ENCODE results near the gene COX4I2. TPM values are rescaled to one million over a fixed set of nuclear protein-coding genes. Genes with fewer than 3 reads are reported as not detected.
A peak's percentile ranks its signal among the peaks of the same experiment; 100 is the strongest.

Gene COX4I2
- total and polyA plus RNA-seq, 7 donors = 1.1 to 3.0 (median 1.4) TPM; not detected in 4

DNA sequence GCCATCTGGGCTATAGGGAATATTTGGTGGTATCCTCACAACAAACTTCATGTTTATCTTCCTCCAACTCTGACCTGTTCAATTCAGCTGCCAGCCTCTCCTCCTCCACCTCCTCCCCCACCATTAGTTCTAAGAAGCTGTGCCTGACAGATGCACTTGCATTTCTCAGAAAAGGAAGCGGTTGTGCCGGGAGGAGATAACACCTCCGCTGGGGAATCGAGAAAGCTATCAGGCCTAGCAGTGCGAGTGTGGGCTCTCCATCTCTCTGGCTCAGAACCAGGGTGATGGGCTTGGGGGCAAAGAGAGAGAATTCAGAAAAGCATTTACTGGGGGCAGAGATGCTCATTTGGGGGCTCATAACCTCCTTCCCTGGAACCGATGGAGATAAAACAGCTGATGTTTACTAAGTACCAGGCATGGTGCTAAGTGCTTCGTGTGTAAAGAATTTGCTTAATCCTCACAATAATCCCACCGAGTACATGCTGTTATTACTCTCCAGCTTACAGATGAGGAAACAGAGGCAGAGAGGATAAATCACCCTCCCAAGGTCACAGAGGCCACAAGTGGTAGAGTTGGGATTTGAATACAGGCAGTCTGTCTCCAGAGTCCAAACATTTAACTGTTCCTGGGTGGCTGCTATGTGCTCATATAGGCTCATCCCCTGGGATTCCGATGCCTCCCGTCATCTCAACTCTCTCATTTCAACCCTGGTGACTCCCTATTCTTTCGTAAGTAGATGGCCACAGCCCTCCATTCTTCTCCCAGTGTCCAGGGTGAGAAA lies 38.3 kb downstream of the COX4I2 start:
- H3K4me3 ChIP-seq = no peak overlapping the region
- H3K27ac ChIP-seq = peak overlapping the region; percentile 43 to 69 (median 54)
- 54 to 84% methylated on average over 11 of the region's 11 CpGs for WGBS, 2 donors
- DNase-seq = no peak
- H3K36me3 ChIP-seq = peaks cover 0 to 6% (median 0%) of the 10 kb centered on the region in 4 donors
- no peaks in the 10 kb centered on the region for H3K9me3 ChIP-seq
- TF ChIP-seq, protein P1, sequence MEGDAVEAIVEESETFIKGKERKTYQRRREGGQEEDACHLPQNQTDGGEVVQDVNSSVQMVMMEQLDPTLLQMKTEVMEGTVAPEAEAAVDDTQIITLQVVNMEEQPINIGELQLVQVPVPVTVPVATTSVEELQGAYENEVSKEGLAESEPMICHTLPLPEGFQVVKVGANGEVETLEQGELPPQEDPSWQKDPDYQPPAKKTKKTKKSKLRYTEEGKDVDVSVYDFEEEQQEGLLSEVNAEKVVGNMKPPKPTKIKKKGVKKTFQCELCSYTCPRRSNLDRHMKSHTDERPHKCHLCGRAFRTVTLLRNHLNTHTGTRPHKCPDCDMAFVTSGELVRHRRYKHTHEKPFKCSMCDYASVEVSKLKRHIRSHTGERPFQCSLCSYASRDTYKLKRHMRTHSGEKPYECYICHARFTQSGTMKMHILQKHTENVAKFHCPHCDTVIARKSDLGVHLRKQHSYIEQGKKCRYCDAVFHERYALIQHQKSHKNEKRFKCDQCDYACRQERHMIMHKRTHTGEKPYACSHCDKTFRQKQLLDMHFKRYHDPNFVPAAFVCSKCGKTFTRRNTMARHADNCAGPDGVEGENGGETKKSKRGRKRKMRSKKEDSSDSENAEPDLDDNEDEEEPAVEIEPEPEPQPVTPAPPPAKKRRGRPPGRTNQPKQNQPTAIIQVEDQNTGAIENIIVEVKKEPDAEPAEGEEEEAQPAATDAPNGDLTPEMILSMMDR (IDR thresholded peaks at IDR 0.05) = no peak
- TF ChIP-seq POLR2A (IDR thresholded peaks at IDR 0.05) (no peak), EP300 (IDR thresholded peaks at IDR 0.05) (no peak), POLR2AphosphoS5 (IDR thresholded peaks at IDR 0.05) (no peak)
- no peaks in the 10 kb centered on the region for H3K27me3 ChIP-seq
- intact Hi-C loops (cut with DNase I) = no loop called here
- peaks cover 0 to 27% (median 26%) of the 10 kb centered on the region in 4 donors for H3K4me1 ChIP-seq

DNA sequence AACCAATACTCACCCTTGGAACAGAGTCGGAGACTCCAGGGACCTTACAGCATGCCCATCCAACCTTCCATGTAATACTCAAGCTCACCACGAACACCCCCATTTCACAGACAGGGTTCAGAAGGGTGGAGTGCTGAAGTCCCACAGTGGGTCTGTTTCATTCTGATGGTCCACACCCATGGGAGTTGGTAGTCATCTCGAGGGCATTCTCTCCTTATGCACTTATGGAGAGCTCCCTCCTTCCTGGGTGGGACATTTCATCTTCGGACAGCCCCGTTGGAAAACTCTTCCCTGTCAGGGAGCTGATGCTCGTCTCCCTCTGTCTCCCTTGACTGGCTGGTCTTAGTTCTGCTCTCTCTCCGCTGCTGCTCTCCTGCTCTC lies 38.9 kb downstream of the COX4I2 start:
- DNase-seq = no peak
- WGBS, 2 donors = 88 to 92% methylated on average over 7 of the region's 7 CpGs
- Histone ChIP-seq H3K4me3 (no peak overlapping the region), H3K36me3 (peaks cover 0 to 6% (median 0%) of the 10 kb centered on the region in 4 donors), H3K4me1 (peaks cover 0 to 22% (median 20%) of the 10 kb centered on the region in 4 donors), H3K27ac (peak overlapping the region in 3 of 4 donors; percentile 43 to 56 (median 45)), H3K9me3 (no peaks in the 10 kb centered on the region), H3K27me3 (no peaks in the 10 kb centered on the region)
- intact Hi-C loops (cut with DNase I) = no loop called here
- TF ChIP-seq EP300 (IDR thresholded peaks at IDR 0.05) (no peak), POLR2AphosphoS5 (IDR thresholded peaks at IDR 0.05) (no peak), POLR2A (IDR thresholded peaks at IDR 0.05) (no peak)
- TF ChIP-seq, protein P1 (IDR thresholded peaks at IDR 0.05) = no peak

DNA sequence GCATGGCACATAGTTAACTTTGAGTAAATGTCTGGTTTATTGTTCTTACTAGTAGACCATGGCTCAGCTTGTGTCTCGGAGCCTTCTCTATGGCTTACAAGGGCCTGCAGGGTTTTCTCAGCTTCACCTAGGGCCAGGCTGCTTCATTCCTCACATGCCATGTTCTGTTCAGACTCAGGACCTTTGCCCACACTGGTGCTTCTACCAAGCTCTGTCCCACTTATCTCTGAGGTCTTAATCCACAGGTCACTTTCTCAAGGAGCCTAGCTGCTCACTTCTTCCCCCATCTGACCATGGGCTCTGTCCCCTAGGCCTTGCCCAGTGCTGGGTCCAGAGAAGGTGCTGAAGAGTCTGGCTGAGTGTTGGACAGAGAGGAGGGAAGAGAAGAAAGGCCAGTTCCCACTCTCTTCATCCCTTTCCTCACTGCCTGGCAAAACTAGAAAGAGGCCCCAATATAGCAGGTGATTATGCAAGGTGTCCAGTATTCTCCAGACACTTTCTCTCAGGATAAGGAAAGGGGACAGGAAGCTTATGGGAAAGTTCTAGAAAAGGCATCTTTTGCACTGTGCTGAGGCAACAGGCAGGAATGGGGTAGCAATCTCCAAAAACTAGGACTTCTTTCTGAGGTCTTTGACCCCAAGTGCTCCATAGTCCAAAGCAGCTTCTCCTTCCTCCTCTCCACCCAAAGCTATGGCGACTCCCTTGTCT lies 40.0 kb downstream of the COX4I2 start:
- WGBS, 2 donors = 97 to 100% methylated on average over 2 of the region's 2 CpGs
- peaks cover 0 to 21% (median 15%) of the 10 kb centered on the region in 4 donors for H3K4me1 ChIP-seq
- H3K9me3 ChIP-seq = no peaks in the 10 kb centered on the region
- DNase-seq = no peak
- TF ChIP-seq EP300 (IDR thresholded peaks at IDR 0.05) (no peak), POLR2AphosphoS5 (IDR thresholded peaks at IDR 0.05) (no peak), POLR2A (IDR thresholded peaks at IDR 0.05) (no peak)
- TF ChIP-seq, protein P1 (IDR thresholded peaks at IDR 0.05) = no peak
- peaks cover 0 to 6% (median 0%) of the 10 kb centered on the region in 4 donors for H3K36me3 ChIP-seq
- H3K4me3 ChIP-seq = no peak overlapping the region
- no peak overlapping the region for H3K27ac ChIP-seq
- intact Hi-C loops (cut with DNase I) = no loop called here
- H3K27me3 ChIP-seq = no peaks in the 10 kb centered on the region

DNA sequence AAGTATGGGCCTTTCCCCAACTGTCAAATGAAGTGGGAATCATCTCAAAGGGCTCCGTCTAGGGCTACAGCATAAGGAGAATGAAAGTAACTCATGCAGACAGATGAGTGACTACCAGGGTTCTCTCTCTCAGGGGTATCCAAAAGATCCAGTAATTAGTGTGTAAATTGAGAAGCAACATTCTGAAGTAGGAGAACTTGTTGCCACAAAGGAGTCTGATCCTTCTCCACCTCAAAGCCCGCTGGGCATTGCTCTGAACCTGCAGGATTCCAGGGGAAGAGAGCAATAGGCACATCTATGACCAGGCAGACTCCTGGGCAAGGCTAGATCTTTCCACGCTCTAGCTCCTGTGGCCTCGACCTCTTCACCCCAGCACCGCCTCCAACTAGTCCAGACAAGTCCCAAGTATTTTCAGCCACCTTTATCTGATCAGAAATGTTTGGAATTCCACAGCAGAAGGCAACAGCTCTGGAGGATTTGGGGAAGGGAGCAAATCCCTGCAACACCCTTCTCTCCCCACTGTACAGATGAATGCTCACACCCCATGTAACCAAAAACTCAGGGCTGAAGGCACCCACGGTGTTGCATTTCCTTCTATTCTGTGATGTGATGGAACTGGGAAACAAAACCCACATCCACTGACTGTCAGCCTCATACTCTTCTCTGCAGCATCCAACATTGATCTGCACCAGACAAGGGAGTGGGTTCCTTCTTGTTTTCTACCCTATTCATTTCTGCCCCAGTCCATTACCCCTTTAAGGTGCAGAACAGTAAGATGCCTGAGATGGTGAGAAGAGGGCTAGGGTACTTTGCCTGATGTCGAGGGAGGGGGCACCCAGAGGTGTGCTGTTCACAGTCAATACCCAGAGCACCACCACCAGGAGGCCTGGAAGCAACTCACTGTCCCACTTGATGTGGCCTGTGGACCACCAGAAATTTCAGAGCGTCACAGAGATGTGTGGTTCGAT lies 41.0 kb downstream of the COX4I2 start:
- intact Hi-C loops (cut with DNase I) = no loop called here
- Histone ChIP-seq H3K27me3 (no peaks in the 10 kb centered on the region), H3K27ac (no peak overlapping the region), H3K36me3 (peaks cover 0 to 6% (median 0%) of the 10 kb centered on the region in 4 donors), H3K9me3 (no peaks in the 10 kb centered on the region), H3K4me3 (no peak overlapping the region), H3K4me1 (peaks cover 0 to 21% (median 14%) of the 10 kb centered on the region in 4 donors)
- TF ChIP-seq, protein P1 (IDR thresholded peaks at IDR 0.05) = no peak
- no peak for TF ChIP-seq EP300 (IDR thresholded peaks at IDR 0.05)
- TF ChIP-seq POLR2A (IDR thresholded peaks at IDR 0.05) = no peak
- no peak for TF ChIP-seq POLR2AphosphoS5 (IDR thresholded peaks at IDR 0.05)
- 86 to 90% methylated on average over 9 of the region's 9 CpGs for WGBS, 2 donors
- no peak for DNase-seq
